Peyer's patch (tissue), 4 donors: Measurements from ENCODE around the gene KLHL40. TPM values are rescaled to one million over a fixed set of nuclear protein-coding genes. Genes with fewer than 3 reads are reported as not detected.

ENCODE experiments used
- DNase-seq, 3 donors: peaks; one replicate each; pipeline ENCODE4 v3.0.0-alpha.2; 2017 to 2019
- H3K27ac ChIP-seq, 4 donors: fragments of 200-600 bp; sonication (generic); one replicate each; pipeline ENCODE4 v1.5.1; 2016 to 2019
- H3K27me3 ChIP-seq, 2 donors: fragments of 200-600 bp; sonication (generic); one replicate each; pipeline ENCODE4 v1.5.1; 2019
- H3K36me3 ChIP-seq, 3 donors: fragments of 200-600 bp; sonication (generic); one replicate each; pipeline ENCODE4 v1.5.1; 2016 to 2019
- H3K4me1 ChIP-seq, 4 donors: fragments of 200-600 bp; sonication (generic); one replicate each; pipeline ENCODE4 v1.5.1; 2016 to 2019
- H3K4me3 ChIP-seq, 4 donors: fragments of 200-600 bp; sonication (generic); 1 replicate in 3 of 4; 2 replicates in 1 of 4; pipeline ENCODE4 v1.5.1; 2016 to 2019; ENCODE audit warnings: mild to moderate bottlenecking in 1 of 4
- H3K9me3 ChIP-seq, 4 donors: fragments of 200-600 bp; sonication (generic); one replicate each; pipeline ENCODE4 v1.5.1; 2016 to 2019; ENCODE audit warnings: mild to moderate bottlenecking in 1 of 4
- CTCF ChIP-seq, 6 experiments: fragments of 450-650 bp in 4 of 6; fragments of 200-600 bp in 2 of 6; sonication (generic) in 1 of 6; IDR thresholded peaks; one replicate each; pipeline ENCODE4 v1.5.1; 2017 to 2019; ENCODE audit warnings: antibody characterized with exemption in 6 of 6, mild to moderate bottlenecking in 3 of 6, moderate library complexity in 1 of 6
- POLR2A ChIP-seq, 2 donors: fragments of 450-650 bp; IDR thresholded peaks; one replicate each; pipeline ENCODE4 v1.5.1; 2017; ENCODE audit warnings: antibody characterized with exemption in 2 of 2, mild to moderate bottlenecking in 2 of 2, moderate library complexity in 2 of 2
- total RNA-seq, 4 donors: library from RNA; depleted of rRNA; stranded (reverse); fragments of >200 nt; gene quantifications; one replicate each; pipeline ENCODE4 v1.1.0, GENCODE V29; 2016

The KLHL40 gene
- total RNA-seq, 4 donors from 2014 or later: not detected

DNA sequence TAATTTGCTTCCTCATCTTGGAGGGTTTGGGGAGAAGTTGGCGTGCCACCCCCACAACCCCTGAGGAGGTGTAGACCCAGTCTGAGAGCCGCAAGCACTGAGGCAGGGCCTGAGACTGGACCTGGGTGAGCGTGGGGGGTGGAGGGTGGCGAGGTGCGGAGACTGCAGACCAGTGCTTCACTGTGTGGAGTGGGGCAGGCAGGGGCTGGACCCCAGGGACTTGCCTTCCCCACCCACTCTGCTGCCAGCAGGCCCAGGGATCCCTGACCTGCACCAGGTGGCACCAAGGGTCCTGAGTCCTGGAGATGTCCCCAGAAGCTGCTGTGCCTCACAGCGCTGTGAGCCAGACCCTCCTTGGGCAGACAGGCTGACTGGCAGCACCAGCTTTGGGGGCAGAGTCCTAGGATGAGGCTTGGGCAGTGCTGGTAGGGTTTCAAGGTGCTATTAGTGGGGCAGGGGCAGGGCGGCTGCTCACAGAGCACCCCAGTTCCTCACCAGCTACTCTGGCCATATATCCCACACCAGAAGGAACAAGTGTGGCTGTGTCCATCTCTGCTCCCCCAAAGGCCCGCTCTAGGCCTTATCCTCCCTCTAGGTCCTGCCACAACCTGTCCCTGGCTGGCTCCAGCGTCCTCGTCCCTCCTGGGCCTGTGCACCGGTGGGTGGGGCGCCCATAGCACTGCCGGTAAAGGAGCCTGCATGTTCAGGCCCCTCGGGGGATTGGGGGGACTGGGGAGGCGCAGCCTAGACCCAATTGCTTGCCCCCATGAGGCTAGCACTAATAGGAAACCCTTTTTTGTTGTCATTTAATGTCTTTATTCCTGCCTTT lies 20.1 kb upstream of the KLHL40 start:
- Histone ChIP-seq H3K27ac (no peak overlapping the region), H3K9me3 (no peaks in the 10 kb centered on the region), H3K27me3 (no peaks in the 10 kb centered on the region), H3K4me3 (no peak overlapping the region), H3K4me1 (peaks cover 0 to 4% (median 0%) of the 10 kb centered on the region in 4 donors), H3K36me3 (no peaks in the 10 kb centered on the region)
- TF ChIP-seq POLR2A (IDR thresholded peaks at IDR 0.05) (no peak), CTCF (IDR thresholded peaks at IDR 0.05) (no peak)
- DNase-seq: peak in 1 of 3 donors; percentile 37

- H3K9me3 ChIP-seq: no peaks in the 10 kb centered on the region
- H3K4me3 ChIP-seq: no peak overlapping the region
- peak in 2 of 3 donors; percentile 42 for DNase-seq
- H3K36me3 ChIP-seq: no peaks in the 10 kb centered on the region
- TF ChIP-seq POLR2A (IDR thresholded peaks at IDR 0.05) (no peak), CTCF (IDR thresholded peaks at IDR 0.05) (no peak)
- H3K27ac ChIP-seq: no peak overlapping the region
- no peaks in the 10 kb centered on the region for H3K27me3 ChIP-seq
- H3K4me1 ChIP-seq: peaks cover 0 to 4% (median 0%) of the 10 kb centered on the region in 4 donors
Observed at GRCh38 chr3:42666022-42666421, 19.3 kb upstream of the KLHL40 start.

DNA sequence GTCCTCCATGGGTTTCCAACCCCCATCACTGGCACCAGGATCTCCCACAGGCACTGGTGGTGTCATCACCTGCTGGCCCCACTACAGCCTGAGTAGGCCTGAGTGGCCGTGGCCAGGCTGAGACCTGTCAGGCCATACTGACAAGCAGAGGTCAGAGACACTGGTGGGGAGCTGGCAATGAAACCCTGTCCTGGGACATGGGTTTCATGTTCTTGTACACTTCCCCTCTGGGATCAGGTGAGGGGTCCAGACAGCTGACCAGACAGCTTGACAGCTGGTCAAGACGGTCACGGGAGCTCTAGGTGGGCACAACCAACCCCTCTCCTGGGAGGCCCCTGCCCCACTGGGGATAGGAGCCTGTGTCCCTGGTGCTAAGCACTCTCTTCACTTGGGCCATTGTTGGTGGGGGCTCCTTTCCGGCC lies 18.7 kb upstream of the KLHL40 start:
- Histone ChIP-seq H3K4me1 (peaks cover 0 to 4% (median 0%) of the 10 kb centered on the region in 4 donors), H3K9me3 (no peaks in the 10 kb centered on the region), H3K27ac (no peak overlapping the region), H3K36me3 (no peaks in the 10 kb centered on the region), H3K4me3 (no peak overlapping the region), H3K27me3 (no peaks in the 10 kb centered on the region)
- DNase-seq: peak in 1 of 3 donors; percentile 44
- TF ChIP-seq POLR2A (IDR thresholded peaks at IDR 0.05) (no peak), CTCF (IDR thresholded peaks at IDR 0.05) (no peak)

GRCh38 chr3:42667096-42667522 lies 18.2 kb upstream of the KLHL40 start:
- Histone ChIP-seq H3K27ac (no peak overlapping the region), H3K27me3 (no peaks in the 10 kb centered on the region), H3K4me3 (no peak overlapping the region), H3K4me1 (peaks cover 0 to 4% (median 0%) of the 10 kb centered on the region in 4 donors), H3K36me3 (no peaks in the 10 kb centered on the region), H3K9me3 (no peaks in the 10 kb centered on the region)
- peak in 1 of 3 donors; percentile 44 for DNase-seq
- TF ChIP-seq POLR2A (IDR thresholded peaks at IDR 0.05): no peak
- TF ChIP-seq CTCF (IDR thresholded peaks at IDR 0.05): no peak

DNA sequence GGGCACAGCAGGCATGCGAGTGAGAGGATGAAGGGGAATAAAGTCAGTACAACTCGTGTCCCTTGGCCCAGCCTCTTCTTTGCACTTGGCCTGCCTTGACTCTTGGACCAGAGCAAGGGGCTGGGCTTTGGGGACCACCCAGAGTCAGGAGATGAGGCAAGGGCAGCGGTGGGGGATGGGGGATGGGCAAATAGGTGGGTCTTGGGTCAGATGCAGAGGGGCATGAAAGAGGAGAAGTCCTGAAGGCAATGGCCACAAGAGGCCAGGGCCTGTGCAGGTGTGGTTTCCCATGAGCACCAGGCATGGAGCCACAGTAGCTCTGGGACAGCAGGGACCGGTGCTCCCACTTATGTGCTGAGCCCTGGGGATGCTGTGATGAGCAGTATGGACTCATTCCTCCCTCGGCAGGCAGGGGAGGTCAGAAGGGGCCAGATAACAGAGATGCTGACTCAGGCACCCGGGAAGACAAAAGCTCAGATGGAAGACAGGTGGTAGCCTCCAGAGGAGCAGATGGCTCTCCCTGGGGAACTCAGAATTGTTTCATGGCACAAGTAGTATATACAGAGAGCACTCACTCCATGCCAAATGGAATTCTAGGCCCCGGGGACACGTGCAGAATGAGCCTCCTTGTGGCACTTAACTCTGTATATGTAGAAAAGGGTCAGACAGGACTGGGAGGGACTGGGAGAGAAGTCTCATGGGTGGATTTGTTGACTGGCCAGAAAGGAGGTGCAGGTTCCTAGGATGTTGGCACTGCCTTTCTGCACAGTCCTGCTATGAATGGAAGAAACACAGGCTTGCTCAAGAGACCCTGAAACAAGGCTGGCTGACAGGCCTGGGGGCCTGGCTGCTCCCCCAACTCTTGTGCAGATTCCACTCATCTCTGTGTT lies 17.6 kb upstream of the KLHL40 start:
- Histone ChIP-seq H3K27me3 (no peaks in the 10 kb centered on the region), H3K9me3 (no peaks in the 10 kb centered on the region), H3K27ac (no peak overlapping the region), H3K4me3 (no peak overlapping the region), H3K4me1 (peaks cover 0 to 4% (median 0%) of the 10 kb centered on the region in 4 donors), H3K36me3 (no peaks in the 10 kb centered on the region)
- TF ChIP-seq CTCF (IDR thresholded peaks at IDR 0.05) (no peak), POLR2A (IDR thresholded peaks at IDR 0.05) (no peak)
- peak in 1 of 3 donors; percentile 43 for DNase-seq
